Trophoblast cell (in vitro differentiated cells and primary cell): Measurements from ENCODE around the gene RBMX.
A peak's percentile ranks its signal among the peaks of the same experiment; 100 is the strongest.
"Not testable (repeated sequence)": the region's sequence is repeated elsewhere in the genome, so short reads cannot be mapped to it uniquely, and the experiment has no call there.

Experiments
- DNase-seq, 2 donors: peaks; one replicate each; pipeline ENCODE4 v3.0.0-alpha.2; 2016
- H2AFZ ChIP-seq: 2 replicates; pipeline ENCODE4 v1.6.1; 2013; ENCODE audit warnings: low read length, moderate library complexity, mild to moderate bottlenecking; ENCODE audit not compliant: insufficient read depth, poor library complexity
- H2AK5ac ChIP-seq: 2 replicates; pipeline ENCODE4 v1.6.1; 2013; ENCODE audit warnings: mild to moderate bottlenecking, low read length
- H2BK120ac ChIP-seq: 2 replicates; pipeline ENCODE4 v1.6.1; 2013; ENCODE audit warnings: low read length, mild to moderate bottlenecking, moderate library complexity; ENCODE audit not compliant: insufficient read depth, poor library complexity
- H2BK12ac ChIP-seq: 2 replicates; pipeline ENCODE4 v1.6.1; 2013; ENCODE audit warnings: mild to moderate bottlenecking, low read length, moderate library complexity
- H2BK5ac ChIP-seq: 2 replicates; pipeline ENCODE4 v1.6.1; 2013; ENCODE audit warnings: low read length, low read depth, moderate library complexity, mild to moderate bottlenecking; ENCODE audit not compliant: poor library complexity
- H3K14ac ChIP-seq: 2 replicates; pipeline ENCODE4 v1.6.1; 2013; ENCODE audit warnings: mild to moderate bottlenecking, low read length
- H3K18ac ChIP-seq: 2 replicates; pipeline ENCODE4 v1.6.1; 2013; ENCODE audit warnings: mild to moderate bottlenecking, low read length
- H3K23ac ChIP-seq: 2 replicates; pipeline ENCODE4 v1.6.1; 2013; ENCODE audit warnings: low read length
- H3K27ac ChIP-seq: 2 replicates; pipeline ENCODE4 v1.5.1; 2013; ENCODE audit warnings: low read depth, mild to moderate bottlenecking, inconsistent platforms, low read length, moderate library complexity
- H3K27me3 ChIP-seq: 2 replicates; pipeline ENCODE4 v1.6.1; 2013; ENCODE audit warnings: inconsistent platforms, mild to moderate bottlenecking, low read length, moderate library complexity; ENCODE audit not compliant: insufficient read depth
- H3K36me3 ChIP-seq, 2 experiments: 1 replicate in 1 of 2; 2 replicates in 1 of 2; pipeline ENCODE4 v1.6.1; 2013; ENCODE audit warnings: low read length in 2 of 2, mild to moderate bottlenecking in 2 of 2, moderate library complexity in 1 of 2; ENCODE audit not compliant: insufficient read depth in 2 of 2, control insufficient read depth in 1 of 2
- H3K4ac ChIP-seq: 2 replicates; pipeline ENCODE4 v1.6.1; 2013; ENCODE audit warnings: low read depth, mild to moderate bottlenecking, low read length, moderate library complexity
- H3K4me1 ChIP-seq, 2 experiments: 1 replicate in 1 of 2; 2 replicates in 1 of 2; pipeline ENCODE4 v1.6.1; 2013; ENCODE audit warnings: low read length in 2 of 2, mild to moderate bottlenecking in 2 of 2, moderate library complexity in 1 of 2; ENCODE audit not compliant: insufficient read depth in 2 of 2, control insufficient read depth in 1 of 2
- H3K4me2 ChIP-seq: 2 replicates; pipeline ENCODE4 v1.6.1; 2013; ENCODE audit warnings: inconsistent platforms, mild to moderate bottlenecking, low read length, moderate library complexity
- H3K4me3 ChIP-seq: 2 replicates; pipeline ENCODE4 v1.5.1; 2013; ENCODE audit warnings: mild to moderate bottlenecking, low read depth, low read length, inconsistent platforms
- H3K79me1 ChIP-seq: one replicate; pipeline ENCODE4 v1.6.1; 2013; ENCODE audit warnings: low read length
- H3K79me2 ChIP-seq: 2 replicates; pipeline ENCODE4 v1.6.1; 2013; ENCODE audit warnings: low read length, mild to moderate bottlenecking; ENCODE audit not compliant: control insufficient read depth, insufficient read depth, poor library complexity
- H3K9ac ChIP-seq: 2 replicates; pipeline ENCODE4 v1.6.1; 2013; ENCODE audit warnings: mild to moderate bottlenecking, low read length
- H3K9me3 ChIP-seq: 2 replicates; pipeline ENCODE4 v1.6.1; 2013; ENCODE audit warnings: low read depth, mild to moderate bottlenecking, control low read depth, inconsistent platforms, low read length; ENCODE audit not compliant: insufficient read depth
- H4K12ac ChIP-seq: 2 replicates; pipeline ENCODE4 v1.6.1; 2013; ENCODE audit warnings: low read depth, mild to moderate bottlenecking, low read length, moderate library complexity
- H4K8ac ChIP-seq: 2 replicates; pipeline ENCODE4 v1.6.1; 2013; ENCODE audit warnings: low read depth, mild to moderate bottlenecking, low read length, moderate library complexity
- H4K91ac ChIP-seq: one replicate; pipeline ENCODE4 v1.6.1; 2013; ENCODE audit warnings: low read depth, mild to moderate bottlenecking, low read length, moderate library complexity
- WGBS: extraction: QIAGEN DNeasy Blood & Tissue Kit; methylation state at CpG from one replicate; pipeline ENCODE4 v1.1.7; 2013; ENCODE audit warnings: missing lambda C conversion rate; ENCODE audit not compliant: insufficient read length, insufficient coverage; ENCODE audit errors: extremely low coverage; 5-methylcytosine and 5-hydroxymethylcytosine counted together

RBMX gene

GRCh38 chrX:136892412-136892811 is 11.9 kb upstream of the RBMX start:
- WGBS, result no CpG with 5 or more reads among the region's 3 CpGs
- Histone ChIP-seq H3K27me3 (no peaks in the 10 kb centered on the region), H2BK120ac (no peak overlapping the region)

GRCh38 chrX:136890596-136890995 is 10.1 kb upstream of the RBMX start:
- not testable (repeated sequence) for H3K4ac ChIP-seq, H2AFZ ChIP-seq, H3K36me3 ChIP-seq, H4K91ac ChIP-seq, H3K27me3 ChIP-seq, H2BK120ac ChIP-seq, H3K27ac ChIP-seq, H3K18ac ChIP-seq, H2BK5ac ChIP-seq, DNase-seq, H3K23ac ChIP-seq, H3K9me3 ChIP-seq, H4K12ac ChIP-seq, H2AK5ac ChIP-seq, H3K4me3 ChIP-seq, H3K4me2 ChIP-seq, H3K9ac ChIP-seq, H3K79me2 ChIP-seq, H3K79me1 ChIP-seq, H4K8ac ChIP-seq, H2BK12ac ChIP-seq, H3K14ac ChIP-seq, H3K4me1 ChIP-seq
- no CpG with 5 or more reads among the region's 6 CpGs for WGBS

More at GRCh38 chrX:136892412-136892811, 11.9 kb upstream of the RBMX start:
- Histone ChIP-seq H3K4me2 (no peak overlapping the region), H3K36me3 (no peaks in the 10 kb centered on the region), H4K91ac (no peak overlapping the region), H2AFZ (no peak overlapping the region), H3K79me1 (no peaks in the 10 kb centered on the region), H2BK12ac (no peak overlapping the region), H3K4me3 (no peak overlapping the region), H4K12ac (no peak overlapping the region), H3K4ac (no peak overlapping the region), H3K18ac (no peak overlapping the region), H3K27ac (no peak overlapping the region), H3K23ac (no peak overlapping the region), H4K8ac (no peak overlapping the region), H3K79me2 (no peaks in the 10 kb centered on the region), H3K4me1 (no peaks in the 10 kb centered on the region), H3K14ac (no peak overlapping the region), H2BK5ac (no peak overlapping the region), H3K9ac (no peak overlapping the region), H2AK5ac (no peak overlapping the region), H3K9me3 (no peaks in the 10 kb centered on the region)
- no peak for DNase-seq

GRCh38 chrX:136889269-136889668 is 8.7 kb upstream of the RBMX start:
- no peak overlapping the region for H3K4ac ChIP-seq
- no peak overlapping the region for H3K4me3 ChIP-seq
- no peaks in the 10 kb centered on the region for H3K79me1 ChIP-seq
- H3K14ac ChIP-seq, result no peak overlapping the region
- no peak overlapping the region for H2BK12ac ChIP-seq
- no peak overlapping the region for H3K18ac ChIP-seq
- no peak overlapping the region for H2AFZ ChIP-seq
- no peak overlapping the region for H2BK5ac ChIP-seq
- no peak overlapping the region for H3K9ac ChIP-seq
- no peak overlapping the region for H4K8ac ChIP-seq
- H3K4me1 ChIP-seq, result no peaks in the 10 kb centered on the region
- H3K79me2 ChIP-seq, result no peaks in the 10 kb centered on the region
- WGBS, result no CpG with 5 or more reads among the region's 7 CpGs
- no peaks in the 10 kb centered on the region for H3K27me3 ChIP-seq
- no peaks in the 10 kb centered on the region for H3K9me3 ChIP-seq
- H3K23ac ChIP-seq, result no peak overlapping the region
- no peak overlapping the region for H3K4me2 ChIP-seq
- H2AK5ac ChIP-seq, result no peak overlapping the region
- H2BK120ac ChIP-seq, result no peak overlapping the region
- no peaks in the 10 kb centered on the region for H3K36me3 ChIP-seq
- no peak overlapping the region for H4K12ac ChIP-seq
- H4K91ac ChIP-seq, result no peak overlapping the region
- no peak overlapping the region for H3K27ac ChIP-seq
- DNase-seq, result no peak

- H3K18ac ChIP-seq, result peak overlapping the region; percentile 92
- H3K36me3 ChIP-seq, result peaks cover 19 to 23% of the 10 kb centered on the region in 2 experiments
- WGBS, result no CpG with 5 or more reads among the region's 32 CpGs
- H3K9ac ChIP-seq, result peak overlapping the region; percentile 96
- peak overlapping the region; percentile 86 for H3K14ac ChIP-seq
- peak overlapping the region; percentile 50 for H3K4me2 ChIP-seq
- DNase-seq, result peak; percentile 65 to 80
- no peak overlapping the region for H2BK12ac ChIP-seq
- no peaks in the 10 kb centered on the region for H3K4me1 ChIP-seq
- peak overlapping the region; percentile 86 for H4K8ac ChIP-seq
- peak overlapping the region; percentile 96 for H4K91ac ChIP-seq
- peaks cover 10% of the 10 kb centered on the region for H3K79me2 ChIP-seq
- peak overlapping the region; percentile 54 for H3K27ac ChIP-seq
- peak overlapping the region; percentile 93 for H2BK5ac ChIP-seq
- H2AFZ ChIP-seq, result no peak overlapping the region
- no peak overlapping the region for H3K23ac ChIP-seq
- peak overlapping the region; percentile 100 for H3K4ac ChIP-seq
- H3K4me3 ChIP-seq, result peak overlapping the region; percentile 86
- H3K79me1 ChIP-seq, result peaks cover 8% of the 10 kb centered on the region
- H4K12ac ChIP-seq, result peak overlapping the region; percentile 97
- H3K9me3 ChIP-seq, result no peaks in the 10 kb centered on the region
- H3K27me3 ChIP-seq, result no peaks in the 10 kb centered on the region
- H2AK5ac ChIP-seq, result peak overlapping the region; percentile 96
- H2BK120ac ChIP-seq, result peak overlapping the region; percentile 96
These were observed 498 bp downstream of the RBMX start for GRCh38 chrX:136880003-136880451.
